ENCODE results near the gene SPATA25. TPM values are rescaled to one million over a fixed set of nuclear protein-coding genes. Genes with fewer than 3 reads are reported as not detected.

Gene SPATA25
- total and polyA plus RNA-seq, 2 donors (not counting 1 experiment from before 2014, with no cell fraction given): 0.19 to 3.6 TPM

GRCh38 chr20:45897289-45897688, 9.9 kb upstream of the SPATA25 start:
- no peaks in the 10 kb centered on the region for H3K9me3 ChIP-seq (ENCODE audit: control insufficient read depth, insufficient read depth, low read depth, low read length)

GRCh38 chr20:45896641-45897161, 9.3 kb upstream of the SPATA25 start:
- Histone ChIP-seq H3K4me1 (ENCODE audit: control insufficient read depth, extremely low read depth, insufficient read depth, low read length) (peaks cover 8% of the 10 kb centered on the region), H3K27me3 (ENCODE audit: control insufficient read depth, insufficient read depth, low read length) (no peaks in the 10 kb centered on the region), H3K27ac (ENCODE audit: insufficient read depth, low read length) (no peak overlapping the region), H3K4me2 (ENCODE audit: extremely low read depth, insufficient read depth, low read length) (no peak overlapping the region), H2AFZ (ENCODE audit: low read length) (no peak overlapping the region), H3K9me3 (ENCODE audit: control insufficient read depth, insufficient read depth, low read depth, low read length) (no peaks in the 10 kb centered on the region), H4K20me1 (ENCODE audit: control insufficient read depth, extremely low read depth, insufficient read depth, low read length) (no peaks in the 10 kb centered on the region), H3K36me3 (ENCODE audit: control insufficient read depth, insufficient read depth, low read length) (peaks cover 32% of the 10 kb centered on the region), H3K4me3 (replicated peaks in 1 of 4; ENCODE audit: control extremely low read depth in 1 of 4, insufficient read depth in 1 of 4, low read depth in 3 of 4, low read length in 4 of 4) (no peak overlapping the region), H3K79me2 (ENCODE audit: control insufficient read depth, insufficient read depth, low read length) (peaks cover 8% of the 10 kb centered on the region), H3K9ac (ENCODE audit: insufficient read depth, low read length) (no peak overlapping the region)
- no peak for DNase-seq (ENCODE audit: low read depth in 2 of 2)
- TF ChIP-seq CTCF (conservative IDR thresholded peaks at IDR 0.05 in 1 of 2, IDR thresholded peaks at IDR 0.05 in 1 of 2; ENCODE audit: low read depth in 1 of 2, low read length in 2 of 2) (no peak), EZH2 (IDR thresholded peaks at IDR 0.05; ENCODE audit: low read length, missing control alignments) (no peak)

More at GRCh38 chr20:45897289-45897688, 9.9 kb upstream of the SPATA25 start:
- H3K4me2 ChIP-seq (ENCODE audit: extremely low read depth, insufficient read depth, low read length): no peak overlapping the region
- H3K4me3 ChIP-seq (replicated peaks in 1 of 4; ENCODE audit: control extremely low read depth in 1 of 4, insufficient read depth in 1 of 4, low read depth in 3 of 4, low read length in 4 of 4): no peak overlapping the region
- TF ChIP-seq CTCF (conservative IDR thresholded peaks at IDR 0.05 in 1 of 2, IDR thresholded peaks at IDR 0.05 in 1 of 2; ENCODE audit: low read depth in 1 of 2, low read length in 2 of 2): no peak
- H3K27me3 ChIP-seq (ENCODE audit: control insufficient read depth, insufficient read depth, low read length): no peaks in the 10 kb centered on the region
- H3K79me2 ChIP-seq (ENCODE audit: control insufficient read depth, insufficient read depth, low read length): peaks cover 5% of the 10 kb centered on the region
- peaks cover 7% of the 10 kb centered on the region for H3K4me1 ChIP-seq (ENCODE audit: control insufficient read depth, extremely low read depth, insufficient read depth, low read length)
- H4K20me1 ChIP-seq (ENCODE audit: control insufficient read depth, extremely low read depth, insufficient read depth, low read length): no peaks in the 10 kb centered on the region
- H3K9ac ChIP-seq (ENCODE audit: insufficient read depth, low read length): no peak overlapping the region
- no peak for DNase-seq (ENCODE audit: low read depth in 2 of 2)
- peaks cover 33% of the 10 kb centered on the region for H3K36me3 ChIP-seq (ENCODE audit: control insufficient read depth, insufficient read depth, low read length)
- no peak overlapping the region for H3K27ac ChIP-seq (ENCODE audit: insufficient read depth, low read length)
- no peak overlapping the region for H2AFZ ChIP-seq (ENCODE audit: low read length)

- no peak overlapping the region for H3K4me3 ChIP-seq (replicated peaks in 1 of 4; ENCODE audit: control extremely low read depth in 1 of 4, insufficient read depth in 1 of 4, low read depth in 3 of 4, low read length in 4 of 4)
- peaks cover 11% of the 10 kb centered on the region for H3K79me2 ChIP-seq (ENCODE audit: control insufficient read depth, insufficient read depth, low read length)
- no peak overlapping the region for H3K4me2 ChIP-seq (ENCODE audit: extremely low read depth, insufficient read depth, low read length)
- H3K36me3 ChIP-seq (ENCODE audit: control insufficient read depth, insufficient read depth, low read length): peaks cover 29% of the 10 kb centered on the region
- no peaks in the 10 kb centered on the region for H3K27me3 ChIP-seq (ENCODE audit: control insufficient read depth, insufficient read depth, low read length)
- H3K9me3 ChIP-seq (ENCODE audit: control insufficient read depth, insufficient read depth, low read depth, low read length): no peaks in the 10 kb centered on the region
- H3K27ac ChIP-seq (ENCODE audit: insufficient read depth, low read length): no peak overlapping the region
- TF ChIP-seq EZH2 (IDR thresholded peaks at IDR 0.05; ENCODE audit: low read length, missing control alignments) (no peak), CTCF (conservative IDR thresholded peaks at IDR 0.05 in 1 of 2, IDR thresholded peaks at IDR 0.05 in 1 of 2; ENCODE audit: low read depth in 1 of 2, low read length in 2 of 2) (no peak)
- H3K4me1 ChIP-seq (ENCODE audit: control insufficient read depth, extremely low read depth, insufficient read depth, low read length): peaks cover 8% of the 10 kb centered on the region
- no peak for DNase-seq (ENCODE audit: low read depth in 2 of 2)
- H2AFZ ChIP-seq (ENCODE audit: low read length): no peak overlapping the region
- no peaks in the 10 kb centered on the region for H4K20me1 ChIP-seq (ENCODE audit: control insufficient read depth, extremely low read depth, insufficient read depth, low read length)
- H3K9ac ChIP-seq (ENCODE audit: insufficient read depth, low read length): no peak overlapping the region
Measured at GRCh38 chr20:45894797-45895196, 7.4 kb upstream of the SPATA25 start.
